ENCODE results near the gene ABCB10.

DNA sequence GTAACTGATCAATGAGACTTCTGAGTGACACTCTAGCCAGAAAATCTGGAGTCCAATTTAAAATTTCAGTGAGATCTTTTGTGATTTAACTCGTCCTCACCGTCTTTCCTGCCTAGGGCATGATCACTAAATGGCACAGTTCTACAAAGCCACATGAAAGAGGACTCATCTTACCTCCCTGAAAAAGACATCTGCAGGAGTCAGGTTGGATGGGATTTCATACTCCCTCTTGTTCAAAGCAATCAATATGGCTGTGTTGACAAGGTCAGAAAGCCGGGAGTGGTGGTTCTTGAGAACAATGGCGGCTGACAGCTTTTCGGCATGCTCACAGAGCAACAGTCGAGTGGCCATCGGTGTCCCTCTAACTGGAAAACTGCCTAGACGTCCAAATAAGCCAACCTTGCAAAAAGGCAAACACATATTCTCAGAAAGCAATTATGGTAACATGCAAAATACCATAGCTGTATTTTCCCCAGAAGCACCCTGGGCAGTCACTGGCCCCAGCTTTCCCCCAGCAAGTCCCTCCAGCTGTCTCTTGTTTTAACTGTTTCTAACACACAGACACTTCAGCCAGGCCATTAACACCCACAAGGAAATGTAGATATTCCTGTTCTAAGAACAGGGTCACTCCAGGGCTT lies 88.0 kb downstream of the ABCB10 start:
- TF ChIP-seq POLR2A (IDR thresholded peaks at IDR 0.05) (no peak), POLR2AphosphoS5 (IDR thresholded peaks at IDR 0.05) (no peak)
- TF ChIP-seq, protein P1, sequence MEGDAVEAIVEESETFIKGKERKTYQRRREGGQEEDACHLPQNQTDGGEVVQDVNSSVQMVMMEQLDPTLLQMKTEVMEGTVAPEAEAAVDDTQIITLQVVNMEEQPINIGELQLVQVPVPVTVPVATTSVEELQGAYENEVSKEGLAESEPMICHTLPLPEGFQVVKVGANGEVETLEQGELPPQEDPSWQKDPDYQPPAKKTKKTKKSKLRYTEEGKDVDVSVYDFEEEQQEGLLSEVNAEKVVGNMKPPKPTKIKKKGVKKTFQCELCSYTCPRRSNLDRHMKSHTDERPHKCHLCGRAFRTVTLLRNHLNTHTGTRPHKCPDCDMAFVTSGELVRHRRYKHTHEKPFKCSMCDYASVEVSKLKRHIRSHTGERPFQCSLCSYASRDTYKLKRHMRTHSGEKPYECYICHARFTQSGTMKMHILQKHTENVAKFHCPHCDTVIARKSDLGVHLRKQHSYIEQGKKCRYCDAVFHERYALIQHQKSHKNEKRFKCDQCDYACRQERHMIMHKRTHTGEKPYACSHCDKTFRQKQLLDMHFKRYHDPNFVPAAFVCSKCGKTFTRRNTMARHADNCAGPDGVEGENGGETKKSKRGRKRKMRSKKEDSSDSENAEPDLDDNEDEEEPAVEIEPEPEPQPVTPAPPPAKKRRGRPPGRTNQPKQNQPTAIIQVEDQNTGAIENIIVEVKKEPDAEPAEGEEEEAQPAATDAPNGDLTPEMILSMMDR (IDR thresholded peaks at IDR 0.05), result no peak
